GM06990 (cell line): ENCODE data around the gene ZFAND6.
A peak's percentile ranks its signal among the peaks of the same experiment; 100 is the strongest.

Source experiments
- DNase-seq: peaks from one replicate; pipeline ENCODE4 v3.0.0-alpha.2; 2011; ENCODE audit not compliant: insufficient read length; ENCODE audit errors: extremely low read depth
- H3K27me3 ChIP-seq: replicated peaks from 2 replicates; pipeline ENCODE4 v1.6.0; 2011; ENCODE audit warnings: low read length; ENCODE audit not compliant: control insufficient read depth, insufficient read depth
- H3K36me3 ChIP-seq: 2 replicates; pipeline ENCODE4 v1.5.1; 2011; ENCODE audit warnings: low read length; ENCODE audit not compliant: control insufficient read depth, insufficient read depth
- H3K4me3 ChIP-seq: replicated peaks from 2 replicates; pipeline ENCODE4 v1.5.1; 2011; ENCODE audit warnings: low read depth, mild to moderate bottlenecking, control low read depth, low read length
- CTCF ChIP-seq: IDR thresholded peaks from 2 replicates; pipeline ENCODE4 v1.5.1; 2011; ENCODE audit warnings: low read length, control low read depth, mild to moderate bottlenecking, inconsistent platforms; ENCODE audit not compliant: insufficient read depth, poor library complexity, severe bottlenecking

ZFAND6 gene

GRCh38 chr15:80169768-80170357, 110.4 kb downstream of the ZFAND6 start:
- Histone ChIP-seq H3K4me3 (no peak overlapping the region), H3K27me3 (no peaks in the 10 kb centered on the region), H3K36me3 (peaks cover 8% of the 10 kb centered on the region)
- no peak for DNase-seq
- TF ChIP-seq CTCF: no peak

- peaks cover 12% of the 10 kb centered on the region for H3K36me3 ChIP-seq
- no peak for TF ChIP-seq CTCF
- H3K4me3 ChIP-seq: no peak overlapping the region
- DNase-seq: no peak
- no peaks in the 10 kb centered on the region for H3K27me3 ChIP-seq
These were observed 111.1 kb downstream of the ZFAND6 start for GRCh38 chr15:80170596-80170995.

- DNase-seq: no peak
- H3K4me3 ChIP-seq: no peak overlapping the region
- H3K27me3 ChIP-seq: no peaks in the 10 kb centered on the region
- no peak for TF ChIP-seq CTCF
- H3K36me3 ChIP-seq: peaks cover 12% of the 10 kb centered on the region
These were observed 112.3 kb downstream of the ZFAND6 start for GRCh38 chr15:80171787-80172186.

- Histone ChIP-seq H3K27me3 (no peaks in the 10 kb centered on the region), H3K4me3 (no peak overlapping the region), H3K36me3 (peaks cover 12% of the 10 kb centered on the region)
- no peak for TF ChIP-seq CTCF
- no peak for DNase-seq
These were observed 112.9 kb downstream of the ZFAND6 start for GRCh38 chr15:80172401-80172800.

GRCh38 chr15:80173022-80173759, 113.7 kb downstream of the ZFAND6 start:
- TF ChIP-seq CTCF: peak; percentile 83
- peak; percentile 29 for DNase-seq
- H3K27me3 ChIP-seq: no peaks in the 10 kb centered on the region
- H3K36me3 ChIP-seq: peaks cover 12% of the 10 kb centered on the region
- no peak overlapping the region for H3K4me3 ChIP-seq
